GM18508 (cell line): Measurements from ENCODE around the gene CCDC102B.

Experiments used
- ATAC-seq: cut with Tn5 transposase; IDR thresholded peaks from one replicate; pipeline ENCODE4 v1.9.1; 2021; ENCODE audit warnings: moderate number of reproducible peaks; ENCODE audit not compliant: insufficient read depth, unreplicated experiment

Gene CCDC102B

GRCh38 chr18:69044215-69044614 lies 246.3 kb downstream of the CCDC102B start:
- no peak for ATAC-seq

GRCh38 chr18:69064063-69064462 lies 266.2 kb downstream of the CCDC102B start:
- ATAC-seq = no peak

GRCh38 chr18:69067048-69067447 lies 269.2 kb downstream of the CCDC102B start:
- no peak for ATAC-seq

GRCh38 chr18:69071680-69072079 lies 273.8 kb downstream of the CCDC102B start:
- ATAC-seq = no peak

- ATAC-seq = no peak
These were observed 284.0 kb downstream of the CCDC102B start for GRCh38 chr18:69081846-69082245.

- ATAC-seq = no peak
These were observed 284.6 kb downstream of the CCDC102B start for GRCh38 chr18:69082499-69082898.

GRCh38 chr18:69085951-69086350 lies 288.1 kb downstream of the CCDC102B start:
- ATAC-seq = no peak

GRCh38 chr18:69088973-69089372 lies 291.1 kb downstream of the CCDC102B start:
- no peak for ATAC-seq

GRCh38 chr18:69097349-69097748 lies 299.5 kb downstream of the CCDC102B start:
- peak; percentile 79 for ATAC-seq

- ATAC-seq = no peak
These were observed 305.1 kb downstream of the CCDC102B start for GRCh38 chr18:69102959-69103358.
